Activated naive CD4-positive, alpha-beta T cell treated with anti-CD3 and anti-CD28 coated beads, Interleukin-2, amount 50 U/mL, for 24 hours (primary cell): Measurements from ENCODE around the gene KLHL24.
A peak's percentile ranks its signal among the peaks of the same experiment; 100 is the strongest.
"Not testable (repeated sequence)": the region's sequence is repeated elsewhere in the genome, so short reads cannot be mapped to it uniquely, and the experiment has no call there.

ENCODE experiments used
- H3K27ac Mint-ChIP-seq: one replicate; pipeline ENCODE4 v1.8.0; 2021; ENCODE audit warnings: mild to moderate bottlenecking, mixed read lengths
- H3K27me3 Mint-ChIP-seq: one replicate; pipeline ENCODE4 v1.8.0; 2021; ENCODE audit warnings: mixed read lengths
- H3K36me3 Mint-ChIP-seq: one replicate; pipeline ENCODE4 v1.8.0; 2021; ENCODE audit warnings: mixed read lengths
- H3K4me1 Mint-ChIP-seq: one replicate; pipeline ENCODE4 v1.8.0; 2021; ENCODE audit warnings: mixed read lengths
- H3K4me3 Mint-ChIP-seq: one replicate; pipeline ENCODE4 v1.8.0; 2021; ENCODE audit warnings: mild to moderate bottlenecking, mixed read lengths
- H3K9me3 Mint-ChIP-seq: one replicate; pipeline ENCODE4 v1.8.0; 2021; ENCODE audit warnings: mixed read lengths

Gene KLHL24

GRCh38 chr3:183622473-183622872 is 12.9 kb upstream of the KLHL24 start:
- H3K36me3 Mint-ChIP-seq, H3K27me3 Mint-ChIP-seq, H3K4me1 Mint-ChIP-seq, H3K9me3 Mint-ChIP-seq, H3K27ac Mint-ChIP-seq, H3K4me3 Mint-ChIP-seq: not testable (repeated sequence)

GRCh38 chr3:183626877-183627594 is 8.4 kb upstream of the KLHL24 start:
- H3K4me3 Mint-ChIP-seq, result no peak overlapping the region
- no peaks in the 10 kb centered on the region for H3K27me3 Mint-ChIP-seq
- no peaks in the 10 kb centered on the region for H3K36me3 Mint-ChIP-seq
- H3K4me1 Mint-ChIP-seq, result no peaks in the 10 kb centered on the region
- H3K27ac Mint-ChIP-seq, result no peak overlapping the region
- H3K9me3 Mint-ChIP-seq, result no peaks in the 10 kb centered on the region

DNA sequence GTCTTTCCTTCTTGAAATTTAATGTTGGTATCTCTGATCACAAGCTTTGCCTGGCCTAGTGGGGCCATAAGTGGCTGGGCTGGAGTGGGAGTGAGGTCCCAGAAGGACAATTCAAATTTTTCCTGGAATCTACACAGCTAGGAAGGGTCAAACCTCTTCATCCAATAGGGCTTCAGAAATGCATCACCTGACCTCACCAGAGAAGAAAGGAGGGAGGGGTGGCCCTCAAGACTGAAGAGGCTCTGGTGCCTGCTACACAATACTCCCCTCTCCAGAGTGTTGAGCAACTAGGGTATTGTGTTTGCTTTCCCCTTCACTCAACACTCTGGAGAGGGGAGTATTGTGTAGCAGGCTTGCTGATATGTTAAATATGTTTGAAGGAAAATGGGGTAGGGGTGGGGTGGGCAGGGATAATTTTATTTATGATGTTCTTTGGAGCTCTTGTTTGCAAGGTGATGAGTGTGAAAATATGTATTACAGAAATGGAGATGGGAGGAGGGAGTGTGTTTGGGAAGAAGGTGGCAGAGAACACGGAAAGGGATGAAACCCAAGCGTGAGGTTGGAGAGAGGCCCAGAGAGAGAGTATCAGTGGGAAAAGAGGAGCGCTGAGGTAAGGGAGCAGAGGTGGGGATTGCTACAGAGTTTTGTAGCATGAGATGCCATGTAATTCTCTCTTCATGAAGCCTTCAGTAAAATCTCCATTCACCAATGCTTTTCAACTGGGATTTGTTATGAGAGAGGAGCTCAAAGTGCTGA is 5.7 kb upstream of the KLHL24 start:
- Mint-ChIP-seq H3K27me3 (no peaks in the 10 kb centered on the region), H3K36me3 (no peaks in the 10 kb centered on the region), H3K4me1 (peaks cover 7% of the 10 kb centered on the region), H3K9me3 (no peaks in the 10 kb centered on the region), H3K27ac (no peak overlapping the region), H3K4me3 (no peak overlapping the region)

DNA sequence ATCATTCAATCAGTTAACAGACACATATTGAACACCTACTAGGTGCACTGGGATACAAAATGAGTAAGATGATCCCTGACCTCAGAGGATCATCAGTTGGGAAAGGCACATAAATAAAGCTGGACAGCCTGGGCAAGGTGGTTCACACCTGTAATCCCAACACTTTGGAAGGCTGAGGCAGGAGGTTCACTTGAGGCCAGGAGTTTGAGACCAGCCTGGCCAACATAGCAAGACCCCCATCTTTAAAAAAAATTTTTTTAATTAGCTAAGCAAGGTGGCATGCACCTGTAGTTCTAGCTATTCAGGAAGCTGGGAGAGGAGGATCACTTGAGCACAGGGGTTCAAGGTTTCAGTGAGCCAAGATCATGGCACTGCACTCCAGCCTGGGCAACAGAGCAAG is 3.7 kb upstream of the KLHL24 start:
- H3K27me3 Mint-ChIP-seq, result no peaks in the 10 kb centered on the region
- no peaks in the 10 kb centered on the region for H3K9me3 Mint-ChIP-seq
- H3K4me1 Mint-ChIP-seq, result peaks cover 12% of the 10 kb centered on the region
- H3K27ac Mint-ChIP-seq, result no peak overlapping the region
- no peaks in the 10 kb centered on the region for H3K36me3 Mint-ChIP-seq
- H3K4me3 Mint-ChIP-seq, result no peak overlapping the region

GRCh38 chr3:183632725-183633124 is 2.7 kb upstream of the KLHL24 start:
- H3K36me3 Mint-ChIP-seq, H3K4me3 Mint-ChIP-seq, H3K27me3 Mint-ChIP-seq, H3K9me3 Mint-ChIP-seq, H3K27ac Mint-ChIP-seq: not testable (repeated sequence)
- peaks cover 21% of the 10 kb centered on the region for H3K4me1 Mint-ChIP-seq

DNA sequence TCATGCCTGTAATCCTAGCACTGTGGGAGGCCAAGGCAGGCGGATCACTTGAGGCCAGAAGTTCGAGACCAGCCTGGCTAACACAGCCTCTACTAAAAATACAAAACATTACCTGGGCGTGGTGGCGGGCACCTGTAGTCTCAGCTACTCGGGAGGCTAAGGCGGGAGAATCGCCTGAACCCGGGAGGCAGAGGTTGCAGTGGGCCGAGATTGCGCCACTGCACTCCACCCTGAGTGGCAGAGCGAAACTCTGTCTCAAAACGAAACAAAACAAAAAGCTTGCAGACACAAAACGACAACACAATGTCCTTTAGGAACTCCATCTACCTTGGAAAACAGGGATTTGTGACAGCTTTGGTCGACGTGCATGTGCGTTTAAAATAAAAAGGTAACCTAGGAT is 716 bp upstream of the KLHL24 start:
- H3K36me3 Mint-ChIP-seq, result no peaks in the 10 kb centered on the region
- H3K27me3 Mint-ChIP-seq, result no peaks in the 10 kb centered on the region
- H3K4me3 Mint-ChIP-seq, result peak overlapping the region; percentile 94
- H3K27ac Mint-ChIP-seq, result peak overlapping the region; percentile 94
- H3K9me3 Mint-ChIP-seq, result no peaks in the 10 kb centered on the region
- H3K4me1 Mint-ChIP-seq, result peaks cover 34% of the 10 kb centered on the region

DNA sequence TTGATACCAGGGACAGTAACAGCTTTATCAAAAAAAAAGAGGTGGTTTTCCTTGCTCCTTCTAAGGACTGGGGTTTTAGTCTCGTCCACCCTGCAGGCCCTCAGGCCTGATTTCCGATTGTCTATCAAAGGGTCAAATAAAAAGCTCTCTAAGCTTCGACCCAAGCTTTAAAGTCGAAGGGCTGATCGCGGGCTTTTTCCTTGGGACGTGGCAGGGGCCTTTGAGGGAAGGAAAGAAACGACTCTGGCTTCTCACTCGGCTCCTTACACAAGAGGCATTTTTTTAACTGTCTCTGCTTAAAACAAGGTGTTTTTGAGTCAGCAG is 354 bp upstream of the KLHL24 start:
- Mint-ChIP-seq H3K4me1 (peaks cover 37% of the 10 kb centered on the region), H3K27me3 (no peaks in the 10 kb centered on the region), H3K27ac (peak overlapping the region; percentile 94), H3K9me3 (no peaks in the 10 kb centered on the region), H3K4me3 (peak overlapping the region; percentile 94), H3K36me3 (no peaks in the 10 kb centered on the region)

GRCh38 chr3:183636221-183637105 is 1.0 kb downstream of the KLHL24 start:
- H3K9me3 Mint-ChIP-seq, result no peaks in the 10 kb centered on the region
- H3K4me3 Mint-ChIP-seq, result peak overlapping the region; percentile 94
- H3K27me3 Mint-ChIP-seq, result no peaks in the 10 kb centered on the region
- H3K27ac Mint-ChIP-seq, result peak overlapping the region; percentile 97
- H3K36me3 Mint-ChIP-seq, result peaks cover under 1% of the 10 kb centered on the region
- peaks cover 42% of the 10 kb centered on the region for H3K4me1 Mint-ChIP-seq

DNA sequence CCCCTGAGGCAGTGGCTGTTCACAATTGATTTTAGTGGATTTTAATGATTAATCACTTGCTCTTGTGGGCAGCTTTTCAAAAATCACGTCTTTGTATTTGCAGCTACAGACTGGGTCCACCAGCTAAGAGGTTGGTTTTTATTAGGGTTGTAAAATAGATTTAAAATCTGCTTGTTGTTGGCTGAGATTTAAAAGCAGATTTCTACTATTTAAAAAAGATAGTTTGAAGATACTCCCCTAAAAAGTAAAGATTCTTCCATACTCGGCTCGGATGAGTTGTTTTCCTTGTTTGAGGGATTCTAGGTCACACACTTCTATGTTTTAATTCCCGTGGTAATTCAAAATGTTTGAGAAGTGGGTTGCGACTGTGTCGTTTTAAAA is 1.7 kb downstream of the KLHL24 start:
- H3K9me3 Mint-ChIP-seq, result no peaks in the 10 kb centered on the region
- peak overlapping the region; percentile 97 for H3K27ac Mint-ChIP-seq
- peaks cover 3% of the 10 kb centered on the region for H3K36me3 Mint-ChIP-seq
- no peaks in the 10 kb centered on the region for H3K27me3 Mint-ChIP-seq
- peaks cover 49% of the 10 kb centered on the region for H3K4me1 Mint-ChIP-seq
- peak overlapping the region; percentile 94 for H3K4me3 Mint-ChIP-seq

DNA sequence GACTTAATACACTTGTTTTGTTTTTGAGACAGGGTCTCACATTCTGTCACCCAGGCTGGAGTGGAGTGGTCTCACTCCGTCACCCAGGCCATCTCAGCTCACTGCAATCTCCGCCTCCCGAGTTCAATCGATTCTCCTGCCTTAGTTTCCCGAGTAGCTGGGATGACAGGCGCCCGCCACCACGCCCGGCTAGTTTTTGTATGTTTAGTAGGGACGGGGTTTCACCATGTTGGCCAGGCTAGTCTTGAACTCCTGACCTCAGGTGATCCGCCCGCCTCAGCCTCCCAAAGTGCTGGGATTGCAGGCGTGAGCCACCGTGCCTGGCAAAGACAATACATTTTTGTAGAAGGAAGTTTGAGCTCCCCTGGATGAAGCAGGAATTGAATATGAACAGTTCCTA is 2.2 kb downstream of the KLHL24 start:
- H3K9me3 Mint-ChIP-seq, H3K27me3 Mint-ChIP-seq, H3K36me3 Mint-ChIP-seq: not testable (repeated sequence)
- peak overlapping the region; percentile 97 for H3K27ac Mint-ChIP-seq
- peak overlapping the region; percentile 94 for H3K4me3 Mint-ChIP-seq
- H3K4me1 Mint-ChIP-seq, result peaks cover 51% of the 10 kb centered on the region

GRCh38 chr3:183638101-183638852 is 2.9 kb downstream of the KLHL24 start:
- Mint-ChIP-seq H3K4me3 (peak overlapping the region; percentile 94), H3K27me3 (no peaks in the 10 kb centered on the region), H3K9me3 (no peaks in the 10 kb centered on the region), H3K4me1 (peaks cover 51% of the 10 kb centered on the region), H3K36me3 (peaks cover 3% of the 10 kb centered on the region), H3K27ac (peak overlapping the region; percentile 97)

DNA sequence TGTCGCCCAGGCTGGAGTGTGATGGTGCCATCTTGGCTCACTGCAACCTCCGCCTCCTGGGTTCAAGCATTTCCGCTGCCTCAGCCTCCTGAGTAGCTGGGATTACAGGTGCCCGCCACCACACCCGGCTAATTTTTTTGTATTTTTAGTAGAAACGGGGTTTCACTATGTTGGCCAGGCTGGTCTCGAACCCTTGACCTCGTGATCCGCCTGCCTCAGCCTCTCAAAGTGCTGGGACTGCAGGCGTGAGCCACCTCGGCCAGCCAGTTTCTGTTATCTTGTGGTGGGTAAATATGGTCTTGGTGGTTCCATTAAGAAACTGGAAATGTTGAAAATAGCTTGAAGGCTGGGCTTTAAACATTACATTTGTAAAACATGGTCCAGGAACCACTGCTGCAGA is 5.2 kb downstream of the KLHL24 start:
- H3K36me3 Mint-ChIP-seq, H3K27me3 Mint-ChIP-seq, H3K4me3 Mint-ChIP-seq, H3K9me3 Mint-ChIP-seq, H3K27ac Mint-ChIP-seq: not testable (repeated sequence)
- H3K4me1 Mint-ChIP-seq, result peaks cover 46% of the 10 kb centered on the region

- no peak overlapping the region for H3K4me3 Mint-ChIP-seq
- H3K4me1 Mint-ChIP-seq, result peaks cover 46% of the 10 kb centered on the region
- no peaks in the 10 kb centered on the region for H3K9me3 Mint-ChIP-seq
- no peaks in the 10 kb centered on the region for H3K27me3 Mint-ChIP-seq
- no peak overlapping the region for H3K27ac Mint-ChIP-seq
- H3K36me3 Mint-ChIP-seq, result peaks cover 13% of the 10 kb centered on the region
Observed at GRCh38 chr3:183641882-183642281, 6.5 kb downstream of the KLHL24 start.

GRCh38 chr3:183644244-183644643 is 8.8 kb downstream of the KLHL24 start:
- Mint-ChIP-seq H3K4me1 (peaks cover 26% of the 10 kb centered on the region), H3K27me3 (no peaks in the 10 kb centered on the region), H3K9me3 (no peaks in the 10 kb centered on the region), H3K27ac (no peak overlapping the region), H3K36me3 (peaks cover 20% of the 10 kb centered on the region), H3K4me3 (no peak overlapping the region)

GRCh38 chr3:183645254-183645653 is 9.8 kb downstream of the KLHL24 start:
- Mint-ChIP-seq H3K4me1 (peaks cover 19% of the 10 kb centered on the region), H3K4me3 (no peak overlapping the region), H3K27me3 (no peaks in the 10 kb centered on the region), H3K27ac (no peak overlapping the region), H3K36me3 (peaks cover 28% of the 10 kb centered on the region), H3K9me3 (peaks cover under 1% of the 10 kb centered on the region)
